ENCODE measurements around the gene SNAI1. TPM values are rescaled to one million over a fixed set of nuclear protein-coding genes. Genes with fewer than 3 reads are reported as not detected.
A peak's percentile ranks its signal among the peaks of the same experiment; 100 is the strongest.
"Not testable (repeated sequence)": the region's sequence is repeated elsewhere in the genome, so short reads cannot be mapped to it uniquely, and the experiment has no call there.

The SNAI1 gene
- polyA plus RNA-seq, 1 donor, result 7.2 TPM

- not testable (repeated sequence) for DNase-seq
Observed at GRCh38 chr20:50011597-50011996, 28.8 kb downstream of the SNAI1 start.

DNA sequence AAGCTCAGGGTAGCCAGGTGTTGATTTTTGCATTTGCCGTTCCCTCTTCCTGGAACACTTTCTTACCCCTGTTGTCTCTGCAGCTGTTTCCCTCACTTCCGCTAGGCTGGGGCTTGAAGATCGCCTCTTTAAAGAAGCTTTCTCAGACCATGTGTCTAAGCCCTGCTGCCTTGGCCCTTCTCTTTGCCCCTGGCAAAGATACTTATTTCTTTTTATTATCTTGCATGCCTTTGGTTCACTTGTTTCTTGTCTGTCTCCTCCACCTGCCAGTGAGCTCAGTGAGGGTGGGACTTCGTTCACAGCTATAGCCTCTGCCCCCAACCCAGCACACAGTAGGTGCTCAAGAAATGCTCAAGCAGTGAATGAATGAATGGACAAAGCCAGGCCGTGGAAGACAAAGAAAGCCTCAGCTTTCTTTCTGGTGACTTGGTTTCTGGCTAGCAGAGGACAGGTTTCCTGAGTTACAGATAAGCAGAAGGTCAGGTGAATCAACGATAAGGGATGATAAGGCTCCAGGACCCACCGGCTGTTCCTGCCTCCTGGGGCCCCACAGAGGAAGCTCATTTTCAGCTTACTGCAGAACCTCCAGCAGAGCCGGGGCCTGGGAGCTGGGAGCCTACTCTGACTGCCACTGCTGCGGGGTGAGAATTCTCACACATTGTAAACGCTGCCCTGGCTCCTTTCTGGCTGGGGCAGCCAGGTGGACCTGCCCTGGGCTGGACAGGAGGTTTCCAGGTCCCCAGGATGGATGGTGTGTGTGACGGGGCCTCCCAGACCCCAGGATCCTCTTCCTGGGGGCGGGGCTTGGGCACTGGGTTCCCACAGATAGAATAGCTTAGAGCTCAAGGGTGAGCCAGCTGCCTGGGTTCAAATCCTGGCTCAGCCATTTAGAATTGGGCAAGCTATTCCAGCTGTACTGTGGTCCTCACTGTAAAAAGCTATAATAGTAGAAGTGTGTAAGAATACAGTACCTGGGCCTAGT is 29.8 kb downstream of the SNAI1 start:
- no peak for DNase-seq

DNA sequence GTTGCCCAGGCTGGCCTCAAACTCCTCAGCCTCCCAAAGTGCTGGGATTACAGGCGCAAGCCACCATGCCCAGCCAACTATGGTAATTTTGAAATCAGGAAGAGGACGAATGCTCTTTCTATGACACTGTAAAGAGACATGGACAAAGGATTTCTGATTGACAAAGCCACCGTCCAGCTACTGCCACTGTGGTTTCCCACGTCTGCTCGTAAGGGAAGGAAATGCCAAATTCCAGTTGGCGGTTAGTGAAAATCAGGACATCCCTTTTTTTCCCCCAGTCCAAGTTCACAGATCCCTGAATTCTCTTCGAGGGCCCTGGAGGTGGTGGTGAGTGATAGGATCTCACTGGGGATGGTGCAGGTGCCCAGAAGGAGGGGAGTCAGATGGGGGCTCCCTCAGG is 31.2 kb downstream of the SNAI1 start:
- DNase-seq, result no peak

DNA sequence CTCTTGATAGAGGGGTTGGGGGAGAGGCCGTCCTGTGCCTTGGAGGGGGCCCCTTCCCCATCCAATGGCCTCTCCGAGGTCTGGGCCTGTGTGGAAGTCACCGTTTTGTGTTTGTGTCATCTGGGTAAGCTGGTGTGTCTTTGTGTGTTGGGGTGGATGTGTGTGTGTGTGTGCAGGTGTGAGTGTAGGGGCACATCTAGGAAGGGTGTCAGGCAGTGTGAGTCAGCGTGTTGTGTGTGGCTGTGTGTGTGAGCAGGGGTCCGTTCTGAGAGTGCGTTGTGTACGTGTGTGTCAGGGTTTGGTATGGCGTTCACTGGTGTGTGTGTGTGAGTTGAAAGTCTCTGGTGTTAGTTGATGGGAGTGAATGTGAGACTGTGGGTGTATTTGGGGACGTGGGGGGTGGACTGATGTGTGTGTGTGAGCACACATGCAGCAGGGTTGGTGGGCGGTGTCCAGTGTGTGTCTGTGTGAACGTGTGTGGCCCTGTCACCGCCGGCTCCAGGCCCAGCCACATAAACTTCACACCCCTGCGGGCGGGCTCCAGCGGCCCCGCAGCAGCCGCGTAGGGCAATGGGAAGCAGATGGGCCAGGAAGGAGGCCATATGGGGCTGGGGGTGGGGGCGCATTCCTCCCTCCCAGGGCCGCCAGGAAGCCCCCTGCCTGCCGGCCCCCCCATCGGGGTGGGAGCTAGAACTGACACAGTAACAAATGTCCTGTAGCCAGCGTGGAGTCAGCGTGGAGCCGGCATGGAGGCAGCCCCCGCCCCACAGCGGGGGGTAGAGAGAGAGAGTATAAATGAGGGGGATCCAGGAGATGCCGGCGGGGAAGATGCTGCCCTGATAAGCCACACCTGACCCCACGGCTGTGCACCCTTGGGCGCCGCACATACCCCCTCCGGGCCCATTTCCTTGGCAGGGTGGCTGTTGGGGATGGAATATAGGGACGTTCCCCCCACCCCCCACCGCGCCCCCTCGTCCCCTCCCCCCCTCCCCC is 32.1 kb downstream of the SNAI1 start:
- peak; percentile 66 for DNase-seq

DNA sequence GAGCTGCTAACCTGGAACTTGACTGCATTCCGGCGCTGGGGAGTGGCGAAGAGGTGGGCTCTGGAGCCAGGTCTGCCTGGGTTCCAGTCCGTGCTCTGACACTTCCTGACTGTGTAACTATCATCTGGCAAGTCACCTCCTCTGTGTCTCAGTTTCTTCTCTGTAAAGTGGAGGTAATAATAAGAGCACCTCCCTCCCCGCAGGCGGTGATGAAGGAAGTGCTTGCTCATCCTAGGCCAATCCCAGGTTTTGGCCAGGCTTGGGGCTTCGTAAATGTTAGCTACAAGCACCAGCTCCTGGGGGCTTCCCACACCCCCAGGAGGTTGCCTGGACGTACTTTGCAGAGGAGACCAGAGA is 32.8 kb downstream of the SNAI1 start:
- no peak for DNase-seq

DNA sequence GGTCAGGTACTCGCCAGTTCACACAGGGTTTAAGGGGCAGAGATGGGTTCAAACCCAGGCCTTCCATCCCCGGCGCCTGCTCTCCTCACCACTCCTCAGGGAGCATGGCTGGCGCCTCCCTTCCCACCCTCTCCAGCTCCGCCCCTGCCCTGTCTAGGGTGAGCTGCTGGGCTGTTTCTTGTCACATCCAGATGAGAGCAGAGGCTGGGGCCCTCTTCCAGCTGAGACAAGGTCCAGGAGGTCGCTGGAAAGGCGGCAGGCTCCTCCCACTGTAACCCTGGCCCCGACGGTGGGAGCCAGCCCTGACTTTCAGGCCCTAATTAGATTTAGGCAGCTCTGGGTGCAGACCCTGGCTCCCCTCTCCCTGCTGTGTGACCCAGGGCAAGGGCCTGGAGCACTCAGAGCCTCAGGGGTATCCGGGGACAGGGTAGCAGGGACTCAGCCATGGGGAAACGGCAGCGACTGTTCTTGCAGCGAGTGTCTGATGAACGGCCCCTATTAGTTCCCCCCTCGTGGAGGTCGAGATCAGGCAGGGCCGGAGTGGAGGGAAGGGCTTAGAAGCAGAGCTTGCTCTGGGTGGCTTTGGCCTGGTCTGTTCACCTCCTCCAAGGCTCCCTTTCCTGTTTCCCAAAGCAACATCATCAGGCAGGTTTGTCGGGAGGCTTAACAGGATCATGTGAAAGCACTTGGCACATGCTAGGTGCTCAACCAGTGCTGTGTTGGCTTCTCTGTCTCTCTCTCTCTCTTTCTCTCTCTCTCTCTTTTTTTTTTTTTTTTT is 33.4 kb downstream of the SNAI1 start:
- peak; percentile 67 for DNase-seq

- no peak for DNase-seq
Observed at GRCh38 chr20:50017160-50017559, 34.4 kb downstream of the SNAI1 start.

DNA sequence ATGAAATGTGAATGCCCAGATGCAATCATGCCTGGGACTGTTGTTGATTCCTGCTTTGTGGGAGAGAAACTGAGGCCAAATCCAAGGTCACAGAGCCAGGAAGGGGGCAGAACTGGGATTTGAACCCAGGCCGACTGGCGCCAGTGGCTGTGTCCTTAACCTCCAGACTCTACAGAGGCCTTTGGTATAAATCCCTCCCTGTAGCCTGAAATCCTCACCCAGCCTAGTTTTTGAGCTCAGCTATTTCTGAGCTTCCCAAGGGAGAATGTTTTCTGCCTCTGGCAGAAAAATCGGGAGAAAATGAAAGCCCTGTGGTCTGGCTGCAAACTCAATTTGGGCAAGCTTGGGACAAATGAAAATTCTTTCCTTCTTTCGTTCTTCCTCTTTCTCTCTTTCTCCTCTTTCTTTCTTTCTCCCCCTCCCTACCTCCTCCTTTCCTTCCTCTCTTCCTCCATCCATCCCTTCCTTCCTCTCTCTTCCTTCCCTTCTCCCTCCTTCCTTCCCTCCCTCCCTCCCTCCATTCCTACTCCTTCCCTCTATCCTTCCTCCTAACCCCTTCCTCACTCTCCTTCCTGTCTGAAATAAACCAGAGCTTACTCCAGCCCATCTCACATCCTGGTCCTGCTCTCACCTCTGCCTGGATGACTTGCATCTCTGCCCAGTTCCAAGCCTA is 34.9 kb downstream of the SNAI1 start:
- DNase-seq, result no peak

GRCh38 chr20:50019466-50020256 is 36.9 kb downstream of the SNAI1 start:
- no peak for DNase-seq

DNA sequence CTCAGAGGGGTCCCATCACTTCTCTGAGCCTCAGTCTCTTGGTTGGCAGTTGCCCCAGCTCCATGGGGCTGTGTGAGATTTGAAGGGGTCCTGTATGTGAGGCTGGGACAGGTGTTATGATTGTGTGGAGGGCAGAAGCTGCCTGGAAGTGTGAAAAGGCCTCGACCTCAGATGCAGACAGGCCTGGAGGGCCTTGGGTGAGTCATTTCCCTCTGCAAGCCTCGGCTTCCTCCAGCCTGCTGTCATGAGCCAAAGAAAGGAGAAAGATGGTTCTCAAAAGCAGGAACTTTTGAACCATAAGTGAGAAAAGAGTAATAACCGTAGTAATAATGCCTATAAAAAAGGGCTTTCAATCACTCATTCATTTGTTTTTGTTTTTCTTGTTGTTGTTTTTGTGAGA is 37.5 kb downstream of the SNAI1 start:
- no peak for DNase-seq

GRCh38 chr20:50022676-50023075 is 39.9 kb downstream of the SNAI1 start:
- DNase-seq, result no peak

- DNase-seq, result no peak
Observed at GRCh38 chr20:50023116-50023805, 40.5 kb downstream of the SNAI1 start.

DNA sequence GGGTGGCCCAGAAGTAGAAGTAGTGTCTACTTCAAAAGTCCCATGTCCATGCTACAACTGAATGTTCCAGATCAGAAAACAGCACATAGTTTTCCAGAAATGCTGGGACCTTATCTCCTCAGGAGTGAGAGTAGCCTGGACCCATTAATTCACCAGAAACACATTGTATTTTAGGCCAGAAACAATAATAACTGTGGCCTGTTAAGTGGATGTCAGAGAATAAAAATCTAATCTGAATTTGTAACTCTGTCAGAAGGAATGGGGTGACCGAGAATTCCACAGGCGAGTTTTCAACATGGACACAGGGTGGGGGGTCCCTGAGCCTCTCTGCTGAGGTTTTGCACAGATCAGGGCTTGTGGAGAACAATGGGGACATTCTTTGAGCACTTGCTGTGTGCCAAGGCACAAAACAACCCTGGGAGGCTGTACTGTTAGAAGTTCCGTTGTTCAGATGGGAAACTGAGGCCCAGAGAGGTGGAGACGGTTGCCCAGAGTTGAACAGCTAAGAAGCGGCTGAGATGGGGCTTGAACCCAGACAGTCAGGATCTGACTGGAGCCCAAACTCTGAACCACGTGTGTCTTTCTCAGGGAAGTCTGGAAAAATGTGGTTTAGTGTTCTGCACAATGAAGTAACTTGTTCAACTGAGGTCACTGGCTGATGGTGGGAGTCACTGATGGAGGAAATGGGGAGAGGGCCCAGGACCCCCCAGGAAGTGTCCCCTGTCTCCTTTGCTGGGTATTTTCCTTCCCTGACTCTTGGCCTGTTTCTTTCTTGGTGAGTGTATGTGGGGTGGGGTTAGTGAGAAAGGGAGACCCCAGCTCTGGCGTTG is 44.2 kb downstream of the SNAI1 start:
- no peak for DNase-seq

GRCh38 chr20:50027611-50028105 is 44.9 kb downstream of the SNAI1 start:
- DNase-seq, result no peak

GRCh38 chr20:50029083-50029696 is 46.4 kb downstream of the SNAI1 start:
- no peak for DNase-seq

DNA sequence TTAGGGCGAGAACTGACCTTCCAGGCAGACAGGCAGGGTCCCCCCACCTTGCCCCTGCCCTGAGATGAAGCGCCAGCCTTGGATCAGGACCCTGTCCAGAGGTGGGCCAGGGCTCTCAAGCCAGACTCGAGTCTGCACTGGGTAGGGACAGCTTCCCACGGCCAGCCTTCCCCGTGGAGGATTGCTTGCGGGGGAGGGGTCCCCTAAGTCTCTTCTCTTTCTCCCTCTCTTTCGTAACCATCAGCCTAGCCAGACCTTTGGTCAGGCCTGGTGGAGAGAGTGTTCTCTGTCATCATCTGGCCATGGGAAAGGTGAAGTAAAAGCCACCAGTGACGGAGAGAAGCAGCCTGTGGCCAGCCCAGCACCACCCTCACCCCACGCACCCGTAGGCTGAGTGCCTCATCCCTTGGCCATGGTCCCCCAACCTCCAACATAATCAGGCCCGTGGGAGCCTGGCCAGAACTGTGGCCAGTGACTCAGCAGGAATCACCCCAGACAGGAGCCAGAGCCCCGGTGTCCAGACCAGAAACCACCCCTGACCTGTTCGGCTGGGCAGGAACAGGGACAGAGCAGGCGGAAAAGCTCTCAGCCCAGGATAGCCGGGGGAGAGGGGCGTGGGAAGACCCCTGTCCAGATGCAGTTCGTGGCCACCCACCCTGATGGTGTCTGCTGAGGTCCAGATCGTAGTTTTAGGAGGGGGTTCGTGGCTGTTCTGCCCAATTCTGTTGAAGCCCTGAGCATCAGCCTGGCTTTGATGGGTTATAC is 47.1 kb downstream of the SNAI1 start:
- no peak for DNase-seq

DNA sequence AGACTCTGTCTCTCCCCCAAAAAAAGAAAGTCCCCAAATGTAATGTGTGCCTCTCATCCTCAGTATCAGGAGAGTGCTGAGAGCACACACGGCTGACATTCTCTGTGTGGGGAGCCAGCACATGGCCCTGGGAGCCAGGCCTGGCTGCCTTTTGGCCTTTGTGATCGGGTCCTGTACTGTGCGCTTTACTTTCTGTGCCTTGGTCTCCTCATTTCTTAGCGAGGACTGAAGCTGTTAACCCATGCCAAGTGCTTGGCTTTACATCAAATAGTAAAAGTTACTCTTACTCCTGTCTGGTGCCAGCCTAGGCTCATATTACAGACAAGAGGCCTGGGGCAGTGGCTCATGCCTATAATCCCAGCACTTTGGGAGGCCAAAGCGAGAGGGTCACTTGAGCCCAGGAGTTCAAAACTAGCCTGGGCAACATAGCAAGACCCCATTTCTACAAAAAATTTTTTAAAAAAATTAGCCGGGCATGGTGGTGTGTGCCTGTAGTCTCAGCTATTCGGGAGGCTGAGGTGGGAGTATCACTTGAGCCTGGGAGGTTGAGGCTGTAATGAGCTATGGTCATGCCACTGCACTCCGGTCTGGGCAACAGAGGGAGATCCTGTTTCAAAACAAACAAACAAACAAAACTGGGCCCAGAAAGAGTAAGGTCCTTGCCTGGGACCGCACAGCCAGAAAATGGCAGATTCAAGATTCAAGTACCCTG is 50.3 kb downstream of the SNAI1 start:
- no peak for DNase-seq

Measured in left kidney (tissue), 2 donors.